ENCODE measurements around the gene PSMB7.

The PSMB7 gene

GRCh38 chr9:124355039-124355940 lies 60.0 kb downstream of the PSMB7 start:
- no peak for DNase-seq

GRCh38 chr9:124354346-124355038 lies 60.8 kb downstream of the PSMB7 start:
- no peak for DNase-seq

GRCh38 chr9:124353811-124354274 lies 61.4 kb downstream of the PSMB7 start:
- DNase-seq = no peak

GRCh38 chr9:124353166-124353768 lies 62.0 kb downstream of the PSMB7 start:
- DNase-seq = no peak

- DNase-seq = no peak
These were observed 62.6 kb downstream of the PSMB7 start for GRCh38 chr9:124352616-124353015.

- DNase-seq = no peak
These were observed 63.4 kb downstream of the PSMB7 start for GRCh38 chr9:124351672-124352468.

- DNase-seq = no peak
These were observed 64.6 kb downstream of the PSMB7 start for GRCh38 chr9:124350494-124351263.

- DNase-seq = no peak
These were observed 65.4 kb downstream of the PSMB7 start for GRCh38 chr9:124349675-124350493.

- DNase-seq = no peak
These were observed 66.0 kb downstream of the PSMB7 start for GRCh38 chr9:124349267-124349666.

- DNase-seq = no peak
These were observed 66.4 kb downstream of the PSMB7 start for GRCh38 chr9:124348831-124349230.

- no peak for DNase-seq
These were observed 66.9 kb downstream of the PSMB7 start for GRCh38 chr9:124348363-124348762.

GRCh38 chr9:124347968-124348358 lies 67.3 kb downstream of the PSMB7 start:
- no peak for DNase-seq

GRCh38 chr9:124347206-124347967 lies 67.9 kb downstream of the PSMB7 start:
- DNase-seq = no peak

GRCh38 chr9:124346347-124347163 lies 68.7 kb downstream of the PSMB7 start:
- DNase-seq = no peak

- DNase-seq = no peak
These were observed 69.4 kb downstream of the PSMB7 start for GRCh38 chr9:124345751-124346281.

GRCh38 chr9:124345063-124345462 lies 70.2 kb downstream of the PSMB7 start:
- DNase-seq = no peak

- no peak for DNase-seq
These were observed 70.8 kb downstream of the PSMB7 start for GRCh38 chr9:124344291-124345050.
